SU-DHL-6 (cell line): ENCODE measurements around the gene DEPDC1B.
"Not testable (repeated sequence)": the region's sequence is repeated elsewhere in the genome, so short reads cannot be mapped to it uniquely, and the experiment has no call there.

Experiments
- H2AFZ ChIP-seq: fragments of 200-600 bp; sonication (generic); 2 replicates; pipeline ENCODE4 v1.6.1; 2014; ENCODE audit warnings: low read depth, mild to moderate bottlenecking, moderate library complexity, mixed read lengths, antibody characterized with exemption, low read length; ENCODE audit not compliant: severe bottlenecking
- H3F3A ChIP-seq: fragments of 200-600 bp; shearing (Covaris generic); 2 replicates; pipeline ENCODE4 v1.6.0; 2016; ENCODE audit warnings: antibody characterized with exemption, mild to moderate bottlenecking; ENCODE audit not compliant: insufficient read depth
- H3K27ac ChIP-seq: fragments of 200-600 bp; sonication (generic); 2 replicates; pipeline ENCODE4 v1.5.1; 2016; ENCODE audit warnings: low read depth, mild to moderate bottlenecking, low read length, moderate library complexity, mixed read lengths
- H3K27me3 ChIP-seq: fragments of 200-600 bp; sonication (generic), shearing (Covaris generic); 2 replicates; pipeline ENCODE4 v1.6.0; 2014; ENCODE audit warnings: mild to moderate bottlenecking, low read length
- H3K36me3 ChIP-seq: fragments of 200-600 bp; sonication (generic); 2 replicates; pipeline ENCODE4 v1.6.1; 2014; ENCODE audit warnings: mild to moderate bottlenecking, low read length, mixed read lengths
- H3K4me2 ChIP-seq: fragments of 300-600, 200-600 bp; shearing (Covaris generic), sonication (generic); 2 replicates; pipeline ENCODE4 v1.6.0; 2014; ENCODE audit warnings: low read length, low read depth, mild to moderate bottlenecking; ENCODE audit not compliant: poor library complexity, severe bottlenecking
- H3K4me3 ChIP-seq: fragments of 200-600 bp; sonication (generic); 2 replicates; pipeline ENCODE4 v1.5.1; 2014; ENCODE audit warnings: antibody characterized with exemption, low read length, mild to moderate bottlenecking, mixed read lengths; ENCODE audit not compliant: insufficient read depth, poor library complexity, severe bottlenecking
- H3K79me2 ChIP-seq: fragments of 200-600 bp; sonication (generic); 2 replicates; pipeline ENCODE4 v1.6.1; 2014; ENCODE audit warnings: mild to moderate bottlenecking, low read length, moderate library complexity; ENCODE audit not compliant: insufficient read depth
- H3K9ac ChIP-seq: fragments of 200-600 bp; sonication (generic); 2 replicates; pipeline ENCODE4 v1.7.0; 2014; ENCODE audit warnings: mild to moderate bottlenecking, low read length
- H3K9me2 ChIP-seq: fragments of 200-600 bp; sonication (generic); replicated peaks from 2 replicates; pipeline ENCODE4 v1.6.1; 2014; ENCODE audit warnings: low read length; ENCODE audit not compliant: insufficient read depth
- H3K9me3 ChIP-seq: fragments of 200-600 bp; sonication (generic); 2 replicates; pipeline ENCODE4 v1.6.1; 2014; ENCODE audit warnings: low read length, mixed read lengths; ENCODE audit not compliant: insufficient read depth
- H4K20me1 ChIP-seq: fragments of 200-600 bp; sonication (generic); 2 replicates; pipeline ENCODE4 v1.6.1; 2014; ENCODE audit warnings: low read depth, mild to moderate bottlenecking, antibody characterized with exemption, low read length, moderate library complexity, mixed read lengths
- EZH2phosphoT487 ChIP-seq: fragments of 200-600 bp; sonication (generic), shearing (Covaris generic); conservative IDR thresholded peaks from 2 replicates; pipeline ENCODE4 v1.6.1; 2018; ENCODE audit warnings: mild to moderate bottlenecking, antibody characterized with exemption, low read length, moderate library complexity, mixed read lengths
- TF ChIP-seq, protein P1 (sequence below): fragments of 200-600 bp; sonication (generic); IDR thresholded peaks from one replicate; pipeline ENCODE4 v1.5.1; 2017; ENCODE audit warnings: antibody characterized with exemption, mild to moderate bottlenecking, low read length, moderate library complexity; ENCODE audit not compliant: insufficient read depth, poor library complexity, severe bottlenecking

The DEPDC1B gene

DNA sequence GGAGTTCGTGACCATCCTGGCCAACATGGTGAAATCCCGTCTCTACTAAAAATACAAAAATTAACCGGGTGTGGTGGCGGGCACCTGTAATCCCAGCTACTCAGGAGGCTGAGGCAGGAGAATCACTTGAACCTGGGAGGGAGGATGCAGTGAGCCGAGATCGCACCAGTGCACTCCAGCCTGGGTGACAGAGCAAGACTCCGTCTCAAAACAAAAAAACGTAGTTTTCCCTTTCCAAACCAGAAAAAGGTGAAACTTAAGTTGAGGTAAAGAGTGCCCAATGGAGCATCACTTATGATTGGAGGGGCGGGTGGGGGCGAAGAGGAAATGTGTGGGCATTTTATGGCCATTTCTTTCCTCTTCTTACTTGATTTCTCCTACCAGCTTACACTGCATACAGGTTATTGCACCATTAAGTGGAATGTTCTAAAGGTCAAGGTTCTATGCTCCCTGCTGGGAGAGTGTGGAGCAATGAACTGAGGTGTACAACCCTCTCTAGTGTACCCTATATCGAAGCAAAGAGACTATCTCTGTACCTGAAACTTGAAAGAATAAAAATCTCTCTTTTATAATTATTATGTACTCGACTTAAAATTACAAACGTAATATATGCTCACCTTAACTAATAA lies 136.2 kb downstream of the DEPDC1B start:
- no peak overlapping the region for H3K27ac ChIP-seq

DNA sequence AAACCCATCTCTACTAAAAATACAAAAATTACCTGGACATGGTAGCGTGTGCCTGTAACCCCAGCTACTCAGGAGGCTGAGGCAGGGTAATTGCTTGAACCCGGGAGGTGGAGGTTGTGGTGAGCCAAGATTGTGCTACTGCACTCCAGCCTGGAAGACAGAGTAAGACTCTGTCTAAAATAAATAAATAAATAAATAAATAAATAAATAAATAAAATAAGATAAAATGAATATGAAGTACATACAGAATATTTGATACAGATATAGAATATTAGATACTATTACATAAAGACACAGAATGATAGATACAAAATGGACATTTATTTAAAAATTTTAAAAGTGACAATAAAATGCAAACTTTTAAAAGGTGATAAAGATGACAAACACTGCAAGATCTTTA lies 146.7 kb downstream of the DEPDC1B start:
- H2AFZ ChIP-seq, H3K79me2 ChIP-seq, H3K27ac ChIP-seq, H3K9ac ChIP-seq, H3K9me2 ChIP-seq, H3K27me3 ChIP-seq, H3K9me3 ChIP-seq, H4K20me1 ChIP-seq, H3K4me2 ChIP-seq, H3F3A ChIP-seq, H3K36me3 ChIP-seq, H3K4me3 ChIP-seq: not testable (repeated sequence)

More for the DNA sequence above, 136.2 kb downstream of the DEPDC1B start:
- no peaks in the 10 kb centered on the region for H3K27me3 ChIP-seq
- TF ChIP-seq EZH2phosphoT487: no peak
- TF ChIP-seq, protein P1, sequence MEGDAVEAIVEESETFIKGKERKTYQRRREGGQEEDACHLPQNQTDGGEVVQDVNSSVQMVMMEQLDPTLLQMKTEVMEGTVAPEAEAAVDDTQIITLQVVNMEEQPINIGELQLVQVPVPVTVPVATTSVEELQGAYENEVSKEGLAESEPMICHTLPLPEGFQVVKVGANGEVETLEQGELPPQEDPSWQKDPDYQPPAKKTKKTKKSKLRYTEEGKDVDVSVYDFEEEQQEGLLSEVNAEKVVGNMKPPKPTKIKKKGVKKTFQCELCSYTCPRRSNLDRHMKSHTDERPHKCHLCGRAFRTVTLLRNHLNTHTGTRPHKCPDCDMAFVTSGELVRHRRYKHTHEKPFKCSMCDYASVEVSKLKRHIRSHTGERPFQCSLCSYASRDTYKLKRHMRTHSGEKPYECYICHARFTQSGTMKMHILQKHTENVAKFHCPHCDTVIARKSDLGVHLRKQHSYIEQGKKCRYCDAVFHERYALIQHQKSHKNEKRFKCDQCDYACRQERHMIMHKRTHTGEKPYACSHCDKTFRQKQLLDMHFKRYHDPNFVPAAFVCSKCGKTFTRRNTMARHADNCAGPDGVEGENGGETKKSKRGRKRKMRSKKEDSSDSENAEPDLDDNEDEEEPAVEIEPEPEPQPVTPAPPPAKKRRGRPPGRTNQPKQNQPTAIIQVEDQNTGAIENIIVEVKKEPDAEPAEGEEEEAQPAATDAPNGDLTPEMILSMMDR: no peak
- no peak overlapping the region for H3K9ac ChIP-seq
- H3K9me2 ChIP-seq: no peaks in the 10 kb centered on the region
- no peak overlapping the region for H3K4me2 ChIP-seq
- no peaks in the 10 kb centered on the region for H3F3A ChIP-seq
- H3K9me3 ChIP-seq: peaks cover 9% of the 10 kb centered on the region; the same call in 1 of the 2 replicates
- no peak overlapping the region for H2AFZ ChIP-seq
- H3K4me3 ChIP-seq: no peak overlapping the region
- no peaks in the 10 kb centered on the region for H3K79me2 ChIP-seq
- H4K20me1 ChIP-seq: no peaks in the 10 kb centered on the region
- no peaks in the 10 kb centered on the region for H3K36me3 ChIP-seq

DNA sequence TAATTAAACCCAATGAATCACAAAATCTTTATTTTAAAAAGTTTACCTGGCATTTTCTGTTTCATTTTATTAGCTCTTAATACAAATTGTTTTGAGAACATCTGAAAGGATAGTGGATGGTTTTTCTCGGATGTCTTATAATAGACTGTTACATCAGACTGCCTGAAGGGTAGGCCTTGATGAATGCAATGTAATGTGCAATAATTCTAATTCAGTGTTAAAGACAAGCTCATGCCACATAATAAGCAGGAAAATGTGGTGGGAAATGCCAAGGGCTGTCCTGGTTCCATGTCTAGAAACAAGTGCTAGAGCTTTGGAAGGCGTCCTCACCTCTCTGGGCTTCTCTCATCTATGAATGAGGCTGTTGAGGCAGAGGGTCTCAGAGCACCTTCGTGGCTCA lies 148.1 kb downstream of the DEPDC1B start:
- no peaks in the 10 kb centered on the region for H3K36me3 ChIP-seq
- H3K4me3 ChIP-seq: no peak overlapping the region
- H3K9ac ChIP-seq: no peak overlapping the region
- TF ChIP-seq, protein P1: no peak
- no peak for TF ChIP-seq EZH2phosphoT487
- H3K79me2 ChIP-seq: no peaks in the 10 kb centered on the region
- no peaks in the 10 kb centered on the region for H3F3A ChIP-seq
- H3K27me3 ChIP-seq: no peaks in the 10 kb centered on the region
- H3K4me2 ChIP-seq: no peak overlapping the region
- no peaks in the 10 kb centered on the region for H4K20me1 ChIP-seq
- H3K27ac ChIP-seq: no peak overlapping the region
- H3K9me3 ChIP-seq: no peaks in the 10 kb centered on the region
- H2AFZ ChIP-seq: no peak overlapping the region
- no peaks in the 10 kb centered on the region for H3K9me2 ChIP-seq

DNA sequence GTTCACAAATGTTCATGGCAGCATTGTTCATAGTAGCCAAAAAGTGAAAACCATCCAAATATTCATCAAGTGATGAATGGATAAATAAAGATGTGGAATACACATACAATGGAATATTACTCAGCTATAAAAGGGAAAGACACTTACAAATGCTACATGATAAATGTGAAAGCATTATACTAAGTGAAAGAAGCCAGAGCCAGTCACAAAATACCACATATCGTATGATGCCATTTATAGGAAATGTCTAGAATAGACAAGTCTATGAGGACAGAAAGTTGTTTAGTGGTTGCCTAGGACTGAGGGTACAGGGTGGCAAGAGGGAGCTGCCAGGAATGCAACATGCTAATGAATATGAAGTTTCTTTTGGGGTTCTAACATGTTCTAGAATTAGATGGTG lies 148.7 kb downstream of the DEPDC1B start:
- H3K36me3 ChIP-seq: no peaks in the 10 kb centered on the region
- no peak overlapping the region for H3K4me2 ChIP-seq
- no peaks in the 10 kb centered on the region for H3F3A ChIP-seq
- no peak for TF ChIP-seq EZH2phosphoT487
- TF ChIP-seq, protein P1: no peak
- no peaks in the 10 kb centered on the region for H4K20me1 ChIP-seq
- no peak overlapping the region for H3K4me3 ChIP-seq
- no peaks in the 10 kb centered on the region for H3K9me2 ChIP-seq
- no peak overlapping the region for H2AFZ ChIP-seq
- H3K27ac ChIP-seq: no peak overlapping the region
- no peaks in the 10 kb centered on the region for H3K27me3 ChIP-seq
- no peaks in the 10 kb centered on the region for H3K9me3 ChIP-seq
- no peak overlapping the region for H3K9ac ChIP-seq
- H3K79me2 ChIP-seq: no peaks in the 10 kb centered on the region
